GM19455 (cell line): ENCODE data around the gene SPSB2.
"Not testable (repeated sequence)": the region's sequence is repeated elsewhere in the genome, so short reads cannot be mapped to it uniquely, and the experiment has no call there.

Experiments
- ATAC-seq: cut with Tn5 transposase; IDR thresholded peaks from one replicate; pipeline ENCODE4 v1.9.1; 2021; ENCODE audit not compliant: unreplicated experiment

The SPSB2 gene

GRCh38 chr12:6903722-6904121, 30.6 kb upstream of the SPSB2 start:
- ATAC-seq = no peak

- ATAC-seq = no peak
These were observed 29.3 kb upstream of the SPSB2 start for GRCh38 chr12:6902448-6902847.

- no peak for ATAC-seq
These were observed 26.9 kb upstream of the SPSB2 start for GRCh38 chr12:6899837-6900519.

GRCh38 chr12:6899427-6899826, 26.3 kb upstream of the SPSB2 start:
- no peak for ATAC-seq

- no peak for ATAC-seq
These were observed 23.8 kb upstream of the SPSB2 start for GRCh38 chr12:6896846-6897435.

- ATAC-seq = no peak
These were observed 21.2 kb upstream of the SPSB2 start for GRCh38 chr12:6894321-6894720.

GRCh38 chr12:6892683-6893082, 19.6 kb upstream of the SPSB2 start:
- ATAC-seq = not testable (repeated sequence)

GRCh38 chr12:6891646-6892001, 18.5 kb upstream of the SPSB2 start:
- ATAC-seq = no peak

- peak; percentile 95 for ATAC-seq
These were observed 17.9 kb upstream of the SPSB2 start for GRCh38 chr12:6890789-6891645.

GRCh38 chr12:6889775-6890573, 16.9 kb upstream of the SPSB2 start:
- ATAC-seq = not testable (repeated sequence)

GRCh38 chr12:6888794-6889193, 15.7 kb upstream of the SPSB2 start:
- not testable (repeated sequence) for ATAC-seq

GRCh38 chr12:6888360-6888759, 15.3 kb upstream of the SPSB2 start:
- ATAC-seq = no peak

- ATAC-seq = no peak
These were observed 14.4 kb upstream of the SPSB2 start for GRCh38 chr12:6887460-6887859.

- ATAC-seq = not testable (repeated sequence)
These were observed 13.3 kb upstream of the SPSB2 start for GRCh38 chr12:6886206-6886999.

GRCh38 chr12:6884539-6884938, 11.4 kb upstream of the SPSB2 start:
- ATAC-seq = no peak

GRCh38 chr12:6883683-6884082, 10.6 kb upstream of the SPSB2 start:
- ATAC-seq = no peak

GRCh38 chr12:6883252-6883651, 10.1 kb upstream of the SPSB2 start:
- no peak for ATAC-seq

GRCh38 chr12:6879824-6880223, 6.7 kb upstream of the SPSB2 start:
- not testable (repeated sequence) for ATAC-seq

GRCh38 chr12:6874015-6874368, 889 bp upstream of the SPSB2 start:
- ATAC-seq = not testable (repeated sequence)
